Gastroesophageal sphincter (tissue), 3 donors: ENCODE data around the gene LSM14A.

Experiments used
- CTCF ChIP-seq, 4 experiments: fragments of 200-600 bp in 2 of 4; fragments of 450-650 bp in 2 of 4; sonication (generic) in 1 of 4; IDR thresholded peaks; one replicate each; pipeline ENCODE4 v1.5.1; 2017 to 2019; ENCODE audit warnings: antibody characterized with exemption in 4 of 4, mild to moderate bottlenecking in 2 of 4, moderate library complexity in 2 of 4
- POLR2A ChIP-seq, 2 donors: fragments of 450-650 bp; IDR thresholded peaks; one replicate each; pipeline ENCODE4 v1.6.1; 2017; ENCODE audit warnings: antibody characterized with exemption in 2 of 2, mild to moderate bottlenecking in 2 of 2, moderate library complexity in 1 of 2

GRCh38 chr19:34237939-34238338 lies 65.6 kb downstream of the LSM14A start:
- TF ChIP-seq CTCF (IDR thresholded peaks at IDR 0.05) (no peak), POLR2A (IDR thresholded peaks at IDR 0.05) (no peak)
